ENCODE measurements around the gene TMTC1. TPM values are rescaled to one million over a fixed set of nuclear protein-coding genes. Genes with fewer than 3 reads are reported as not detected.

Gene TMTC1
- total RNA-seq, 1 donor from 2014 or later, result 16.1 TPM

DNA sequence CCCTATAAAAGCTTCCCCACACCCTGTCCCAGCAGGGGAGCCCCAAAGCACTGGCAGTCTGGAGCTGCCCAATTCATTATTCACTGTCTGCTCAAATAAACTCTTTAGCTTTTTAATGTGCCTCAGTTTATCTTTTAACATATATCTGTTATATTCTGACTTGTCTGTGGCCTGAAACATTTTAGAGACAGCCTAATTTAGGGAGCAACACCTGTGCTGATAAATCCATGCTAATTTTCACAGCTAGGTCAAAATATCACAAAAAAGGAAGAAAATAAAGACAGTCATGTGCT, 32.9 kb downstream of the TMTC1 start:
- H3K27ac Mint-ChIP-seq, result no peak overlapping the region
- no peak overlapping the region for H3K4me3 Mint-ChIP-seq
- peaks cover 28% of the 10 kb centered on the region for H3K36me3 Mint-ChIP-seq
- peaks cover 2% of the 10 kb centered on the region for H3K27me3 Mint-ChIP-seq (ENCODE audit: insufficient read depth, low read depth)
- no peak for DNase-seq (ENCODE audit: low spot score)
- Histone ChIP-seq H3K27me3 (no peaks in the 10 kb centered on the region), H3K4me1 (peaks cover 6% of the 10 kb centered on the region), H3K9me3 (ENCODE audit: low read depth) (no peaks in the 10 kb centered on the region), H4K20me1 (ENCODE audit: low read depth) (no peaks in the 10 kb centered on the region), H3K79me2 (ENCODE audit: low read depth) (no peaks in the 10 kb centered on the region), H3K4me2 (no peak overlapping the region), H3K27ac (no peak overlapping the region), H2AFZ (replicated peaks) (no peak overlapping the region), H3K36me3 (no peaks in the 10 kb centered on the region), H3K9ac (no peak overlapping the region), H3F3A (ENCODE audit: low read depth) (no peaks in the 10 kb centered on the region), H3K4me3 (no peak overlapping the region)
- TF ChIP-seq CTCF (IDR thresholded peaks at IDR 0.05) (no peak), EZH2phosphoT487 (IDR thresholded peaks at IDR 0.05) (no peak), EZH2 (IDR thresholded peaks at IDR 0.05) (no peak)
- H3K9me3 Mint-ChIP-seq, result no peaks in the 10 kb centered on the region
- peaks cover 14% of the 10 kb centered on the region for H3K4me1 Mint-ChIP-seq

DNA sequence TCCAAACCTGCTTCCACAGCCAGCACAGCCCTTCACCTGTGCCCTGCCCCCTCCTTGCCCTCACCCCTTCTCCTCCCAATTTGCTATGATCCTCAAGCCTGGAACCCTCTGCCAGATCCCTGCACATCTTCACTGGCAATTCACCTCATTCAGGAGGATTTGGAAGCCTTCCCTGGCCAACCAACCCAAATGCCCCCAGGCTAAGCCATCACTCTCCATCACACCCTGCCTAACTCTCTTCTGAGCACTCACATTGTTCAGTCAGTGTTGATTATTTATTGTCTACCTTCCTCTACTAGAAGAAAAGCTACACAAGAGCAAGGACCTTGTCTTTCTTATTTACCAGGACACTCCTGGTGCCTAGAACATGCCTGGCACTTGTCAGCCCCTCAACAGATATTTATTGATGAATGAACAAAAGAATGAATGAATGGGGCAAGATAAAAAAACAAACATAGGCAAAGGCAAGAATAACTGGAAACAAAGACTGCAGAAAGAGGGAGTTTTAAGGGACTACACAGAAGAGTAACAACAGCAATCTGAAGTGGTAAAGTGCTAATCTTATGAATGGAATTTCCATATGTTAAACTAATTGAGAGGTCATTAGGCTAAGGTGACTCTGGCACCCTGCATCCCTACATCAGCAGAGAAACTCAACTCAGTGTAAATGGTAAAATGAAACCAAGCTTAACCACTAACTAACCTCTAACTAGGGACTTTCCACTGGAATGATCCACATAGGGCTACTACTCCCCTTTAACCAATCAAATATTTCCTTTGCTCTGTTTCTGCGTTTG, 33.4 kb downstream of the TMTC1 start:
- Mint-ChIP-seq H3K9me3 (no peaks in the 10 kb centered on the region), H3K4me3 (no peak overlapping the region), H3K4me1 (peaks cover 9% of the 10 kb centered on the region), H3K27me3 (ENCODE audit: insufficient read depth, low read depth) (peaks cover 2% of the 10 kb centered on the region), H3K27ac (no peak overlapping the region), H3K36me3 (peaks cover 30% of the 10 kb centered on the region)
- H4K20me1 ChIP-seq (ENCODE audit: low read depth), result no peaks in the 10 kb centered on the region
- H3K4me2 ChIP-seq, result no peak overlapping the region
- no peak overlapping the region for H3K9ac ChIP-seq
- H3K4me3 ChIP-seq, result no peak overlapping the region
- no peaks in the 10 kb centered on the region for H3K27me3 ChIP-seq
- H3K36me3 ChIP-seq, result no peaks in the 10 kb centered on the region
- no peak overlapping the region for H2AFZ ChIP-seq (replicated peaks)
- no peaks in the 10 kb centered on the region for H3K9me3 ChIP-seq (ENCODE audit: low read depth)
- no peak for TF ChIP-seq EZH2phosphoT487 (IDR thresholded peaks at IDR 0.05)
- no peaks in the 10 kb centered on the region for H3K79me2 ChIP-seq (ENCODE audit: low read depth)
- H3K27ac ChIP-seq, result no peak overlapping the region
- no peaks in the 10 kb centered on the region for H3F3A ChIP-seq (ENCODE audit: low read depth)
- no peak for DNase-seq (ENCODE audit: low spot score)
- H3K4me1 ChIP-seq, result peaks cover 6% of the 10 kb centered on the region

- no peak overlapping the region for H2AFZ ChIP-seq (replicated peaks)
- no peaks in the 10 kb centered on the region for H3K4me1 ChIP-seq
- H3K27ac ChIP-seq, result no peak overlapping the region
- no peak overlapping the region for H3K4me3 Mint-ChIP-seq
- DNase-seq (ENCODE audit: low spot score), result no peak
- H3K27me3 ChIP-seq, result no peaks in the 10 kb centered on the region
- no peaks in the 10 kb centered on the region for H3K79me2 ChIP-seq (ENCODE audit: low read depth)
- H3K36me3 ChIP-seq, result no peaks in the 10 kb centered on the region
- TF ChIP-seq EZH2phosphoT487 (IDR thresholded peaks at IDR 0.05) (no peak), CTCF (IDR thresholded peaks at IDR 0.05) (no peak), EZH2 (IDR thresholded peaks at IDR 0.05) (no peak)
- H3K4me2 ChIP-seq, result no peak overlapping the region
- no peaks in the 10 kb centered on the region for H3F3A ChIP-seq (ENCODE audit: low read depth)
- no peak overlapping the region for H3K4me3 ChIP-seq
- no peaks in the 10 kb centered on the region for H3K27me3 Mint-ChIP-seq (ENCODE audit: insufficient read depth, low read depth)
- H3K36me3 Mint-ChIP-seq, result peaks cover 30% of the 10 kb centered on the region
- no peaks in the 10 kb centered on the region for H3K9me3 Mint-ChIP-seq
- H3K9ac ChIP-seq, result no peak overlapping the region
- H3K9me3 ChIP-seq (ENCODE audit: low read depth), result no peaks in the 10 kb centered on the region
- H3K4me1 Mint-ChIP-seq, result peaks cover 3% of the 10 kb centered on the region
- H4K20me1 ChIP-seq (ENCODE audit: low read depth), result no peaks in the 10 kb centered on the region
- H3K27ac Mint-ChIP-seq, result no peak overlapping the region
Measured at GRCh38 chr12:29744365-29744764, 39.4 kb downstream of the TMTC1 start.

- no peak overlapping the region for H2AFZ ChIP-seq (replicated peaks)
- H3K27ac ChIP-seq, result no peak overlapping the region
- H3K36me3 ChIP-seq, result no peaks in the 10 kb centered on the region
- no peak overlapping the region for H3K4me3 ChIP-seq
- no peak for DNase-seq (ENCODE audit: low spot score)
- H3K36me3 Mint-ChIP-seq, result peaks cover 30% of the 10 kb centered on the region
- no peaks in the 10 kb centered on the region for H3K27me3 Mint-ChIP-seq (ENCODE audit: insufficient read depth, low read depth)
- peaks cover 8% of the 10 kb centered on the region for H3K4me1 Mint-ChIP-seq
- no peak overlapping the region for H3K4me2 ChIP-seq
- TF ChIP-seq EZH2phosphoT487 (IDR thresholded peaks at IDR 0.05) (no peak), EZH2 (IDR thresholded peaks at IDR 0.05) (no peak), CTCF (IDR thresholded peaks at IDR 0.05) (no peak)
- no peaks in the 10 kb centered on the region for H3K9me3 Mint-ChIP-seq
- no peaks in the 10 kb centered on the region for H4K20me1 ChIP-seq (ENCODE audit: low read depth)
- no peaks in the 10 kb centered on the region for H3K79me2 ChIP-seq (ENCODE audit: low read depth)
- H3K27ac Mint-ChIP-seq, result peak overlapping the region; percentile 5
- no peak overlapping the region for H3K4me3 Mint-ChIP-seq
- H3K4me1 ChIP-seq, result no peaks in the 10 kb centered on the region
- no peaks in the 10 kb centered on the region for H3K27me3 ChIP-seq
- H3K9ac ChIP-seq, result no peak overlapping the region
- H3K9me3 ChIP-seq (ENCODE audit: low read depth), result no peaks in the 10 kb centered on the region
- H3F3A ChIP-seq (ENCODE audit: low read depth), result no peaks in the 10 kb centered on the region
Measured at GRCh38 chr12:29743801-29744200, 39.9 kb downstream of the TMTC1 start.
